HepG2 (cell line): ENCODE results near the gene TMEM63B.

ENCODE experiments used
- ATF1 ChIP-seq: IDR thresholded peaks from 2 replicates; pipeline ENCODE4 v1.6.1; 2016; ENCODE audit warnings: mild to moderate bottlenecking, control low read depth
- CENPX ChIP-seq: sonication (generic); formaldehyde crosslinking; IDR thresholded peaks from 2 replicates; pipeline ENCODE4 v1.9.0; 2021; ENCODE audit warnings: mild to moderate bottlenecking, missing genetic modification reagents, moderate library complexity
- CREB1 ChIP-seq, 2 experiments: fragments of 450-650 bp in 1 of 2; IDR thresholded peaks; 2 replicates each; pipeline ENCODE4 v1.6.1; 2016 to 2017; ENCODE audit warnings: control low read depth in 1 of 2, mild to moderate bottlenecking in 1 of 2, missing compliant biosample characterization in 1 of 2, missing genetic modification characterization in 1 of 2
- DNMT1 ChIP-seq: sonication (generic); formaldehyde crosslinking; IDR thresholded peaks from 2 replicates; pipeline ENCODE4 v1.5.1; 2020; ENCODE audit warnings: mild to moderate bottlenecking, missing genetic modification reagents
- FOXM1 ChIP-seq: sonication (generic); formaldehyde crosslinking; IDR thresholded peaks from 2 replicates; pipeline ENCODE4 v1.5.0; 2020; ENCODE audit warnings: missing genetic modification reagents
- IRF9 ChIP-seq: sonication (generic); formaldehyde crosslinking; IDR thresholded peaks from 2 replicates; pipeline ENCODE4 v1.8.0; 2022; ENCODE audit warnings: missing genetic modification reagents, mild to moderate bottlenecking, borderline replicate concordance
- JUND ChIP-seq: sonication (generic); formaldehyde crosslinking; IDR thresholded peaks from 2 replicates; pipeline ENCODE4 v1.8.0; 2022; ENCODE audit warnings: mild to moderate bottlenecking, missing genetic modification reagents
- PHB2 ChIP-seq: fragments of 450-650 bp; IDR thresholded peaks from 2 replicates; pipeline ENCODE4 v1.6.1; 2018; ENCODE audit not compliant: partially characterized antibody
- RARG ChIP-seq: sonication (generic); formaldehyde crosslinking; IDR thresholded peaks from 2 replicates; pipeline ENCODE4 v1.4.0; 2020; ENCODE audit warnings: low read depth, mild to moderate bottlenecking, missing genetic modification reagents
- SALL2 ChIP-seq: sonication (generic); formaldehyde crosslinking; IDR thresholded peaks from 2 replicates; pipeline ENCODE4 v1.8.1; 2023; ENCODE audit warnings: mild to moderate bottlenecking, missing genetic modification reagents, inconsistent platforms
- TEAD2 ChIP-seq: sonication (generic); formaldehyde crosslinking; IDR thresholded peaks from 2 replicates; pipeline ENCODE4 v1.9.0; 2021; ENCODE audit warnings: missing genetic modification reagents
- ZKSCAN5 ChIP-seq: sonication (generic); formaldehyde crosslinking; IDR thresholded peaks from 2 replicates; pipeline ENCODE4 v1.5.1; 2020; ENCODE audit warnings: mild to moderate bottlenecking, missing genetic modification reagents
- ZNF232 ChIP-seq: sonication (generic); formaldehyde crosslinking; IDR thresholded peaks from 2 replicates; pipeline ENCODE4 v1.4.0; 2020; ENCODE audit warnings: missing genetic modification reagents, borderline replicate concordance
- TF ChIP-seq, protein P1 (sequence below), 2 experiments: sonication (generic) in 1 of 2; formaldehyde crosslinking in 1 of 2; IDR thresholded peaks; 2 replicates each; pipeline versions ENCODE4 v1.5.1 to v1.6.1; 2011 to 2020; ENCODE audit warnings: borderline replicate concordance in 1 of 2, low read depth in 1 of 2, low read length in 1 of 2, mild to moderate bottlenecking in 1 of 2, missing genetic modification reagents in 1 of 2, moderate library complexity in 1 of 2

DNA sequence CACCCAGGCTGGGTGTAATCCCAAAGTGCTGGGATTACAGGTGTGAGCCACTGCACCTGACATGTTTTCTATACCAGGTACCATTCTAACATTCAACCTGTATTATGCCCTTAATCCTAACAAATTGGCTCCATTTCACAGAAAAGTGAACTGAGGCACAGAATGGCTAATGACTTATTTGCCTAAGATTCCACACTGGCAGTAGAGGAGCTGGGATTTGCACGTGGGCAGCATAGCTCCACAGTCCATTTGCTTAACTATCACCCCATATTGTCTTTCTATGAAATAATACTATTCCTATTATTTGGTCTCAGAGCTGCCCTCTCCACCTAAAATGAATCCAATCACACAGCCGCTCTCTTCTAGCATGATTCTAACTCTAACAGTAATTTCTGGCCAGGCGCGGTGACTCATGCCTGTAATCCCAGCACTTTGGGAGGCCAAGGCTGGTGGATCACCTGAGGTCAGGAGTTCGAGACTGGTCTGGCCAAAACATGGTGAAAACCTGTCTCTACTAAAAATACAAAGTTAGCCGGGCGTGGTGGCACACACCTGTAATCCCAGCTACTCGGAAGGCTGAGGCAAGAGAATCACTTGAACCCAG is 66.1 kb downstream of the TMEM63B start:
- TF ChIP-seq CREB1 (IDR thresholded peaks at IDR 0.05) (no peak), CREB1 (CRISPR knock-in tag; IDR thresholded peaks at IDR 0.05) (no peak), DNMT1 (CRISPR knock-in tag) (no peak), ZNF232 (CRISPR knock-in tag) (no peak), JUND (no peak), FOXM1 (CRISPR knock-in tag) (no peak), ATF1 (CRISPR knock-in tag) (no peak), TEAD2 (CRISPR knock-in tag) (no peak), PHB2 (no peak), RARG (no peak), IRF9 (CRISPR knock-in tag) (no peak), SALL2 (CRISPR knock-in tag) (no peak), CENPX (CRISPR knock-in tag) (no peak), ZKSCAN5 (CRISPR knock-in tag) (no peak)
- TF ChIP-seq, protein P1, sequence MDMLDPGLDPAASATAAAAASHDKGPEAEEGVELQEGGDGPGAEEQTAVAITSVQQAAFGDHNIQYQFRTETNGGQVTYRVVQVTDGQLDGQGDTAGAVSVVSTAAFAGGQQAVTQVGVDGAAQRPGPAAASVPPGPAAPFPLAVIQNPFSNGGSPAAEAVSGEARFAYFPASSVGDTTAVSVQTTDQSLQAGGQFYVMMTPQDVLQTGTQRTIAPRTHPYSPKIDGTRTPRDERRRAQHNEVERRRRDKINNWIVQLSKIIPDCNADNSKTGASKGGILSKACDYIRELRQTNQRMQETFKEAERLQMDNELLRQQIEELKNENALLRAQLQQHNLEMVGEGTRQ (IDR thresholded peaks at IDR 0.05; ENCODE audit: low read depth, low read length) = no peak
- TF ChIP-seq, protein P1 (CRISPR knock-in tag; IDR thresholded peaks at IDR 0.05; ENCODE audit: borderline replicate concordance) = no peak
